IMR-90 (cell line): ENCODE measurements around the gene SLC35G1. TPM values are rescaled to one million over a fixed set of nuclear protein-coding genes. Genes with fewer than 3 reads are reported as not detected.
A peak's percentile ranks its signal among the peaks of the same experiment; 100 is the strongest.

Experiments used
- ATAC-seq: fragments of 200-7000 bp; cut with Tn5 transposase; 2 replicates; pipeline ENCODE4 v1.9.1; 2020; ENCODE audit warnings: low read depth, mild to moderate bottlenecking, moderate library complexity
- BruUV-seq: library from RNA; stranded (reverse); fragments of 400-500 nt; replicated peaks from 2 replicates; lab custom pipeline; 2021; lab: Mats Ljungman, UMichigan
- CTCF ChIA-PET: fragments of 300-600 bp; formaldehyde crosslinking; extraction: SDS; loops from one replicate; lab custom pipeline; 2021; ENCODE audit warnings: antibody characterized with exemption; lab: Yijun Ruan, JAX
- POLR2A ChIA-PET: fragments of 300-600 bp; sonication (Branson Sonifier 250); formaldehyde crosslinking; loops from one replicate; lab custom pipeline; 2022; ENCODE audit warnings: antibody characterized with exemption; ENCODE audit not compliant: unreplicated experiment; lab: Charles Lee
- DNase-seq: peaks from one replicate; pipeline ENCODE4 v3.0.0; 2013
- H2AFZ ChIP-seq: replicated peaks from 2 replicates; pipeline ENCODE3; 2013; ENCODE audit warnings: low read length, mild to moderate bottlenecking; ENCODE audit not compliant: poor library complexity
- H2AK5ac ChIP-seq: 2 replicates; pipeline ENCODE4 v1.6.1; 2013; ENCODE audit warnings: low read depth, low read length, inconsistent platforms
- H2AK9ac ChIP-seq: replicated peaks from 2 replicates; pipeline ENCODE3; 2013; ENCODE audit warnings: mild to moderate bottlenecking, low read depth, low read length, moderate library complexity; ENCODE audit not compliant: poor library complexity
- H2BK120ac ChIP-seq: 2 replicates; pipeline ENCODE4 v1.6.1; 2013; ENCODE audit warnings: low read depth, low read length, inconsistent platforms
- H2BK15ac ChIP-seq: 3 replicates; pipeline ENCODE4 v1.6.1; 2013; ENCODE audit warnings: low read depth, low read length, inconsistent platforms
- H2BK20ac ChIP-seq: 2 replicates; pipeline ENCODE4 v1.6.1; 2013; ENCODE audit warnings: low read depth, mild to moderate bottlenecking, inconsistent platforms, low read length, moderate library complexity
- H2BK5ac ChIP-seq: 2 replicates; pipeline ENCODE4 v1.6.1; 2013; ENCODE audit warnings: mild to moderate bottlenecking, low read depth, low read length, inconsistent platforms; ENCODE audit not compliant: poor library complexity, severe bottlenecking
- H3K14ac ChIP-seq: replicated peaks from 2 replicates; pipeline ENCODE4 v1.6.1; 2013; ENCODE audit warnings: low read depth, low read length, inconsistent platforms
- H3K18ac ChIP-seq: 2 replicates; pipeline ENCODE4 v1.6.1; 2013; ENCODE audit warnings: low read depth, low read length, control low read depth
- H3K23ac ChIP-seq: 2 replicates; pipeline ENCODE4 v1.6.1; 2013; ENCODE audit warnings: low read depth, low read length, inconsistent platforms
- H3K27ac ChIP-seq: 2 replicates; pipeline ENCODE4 v1.5.1; 2013; ENCODE audit warnings: mild to moderate bottlenecking, control low read depth, low read length; ENCODE audit not compliant: insufficient read depth
- H3K27me3 ChIP-seq: 2 replicates; pipeline ENCODE4 v1.6.1; 2013; ENCODE audit warnings: low read length; ENCODE audit not compliant: control insufficient read depth, insufficient read depth
- H3K36me3 ChIP-seq: 2 replicates; pipeline ENCODE4 v1.6.1; 2013; ENCODE audit warnings: low read length, mixed read lengths; ENCODE audit not compliant: control insufficient read depth, insufficient read depth
- H3K4ac ChIP-seq: 2 replicates; pipeline ENCODE4 v1.6.1; 2013; ENCODE audit warnings: low read depth, low read length, inconsistent platforms
- H3K4me1 ChIP-seq: 2 replicates; pipeline ENCODE4 v1.6.1; 2013; ENCODE audit warnings: low read length, mixed read lengths; ENCODE audit not compliant: control insufficient read depth, insufficient read depth
- H3K4me2 ChIP-seq: 2 replicates; pipeline ENCODE4 v1.6.1; 2013; ENCODE audit warnings: low read depth, mild to moderate bottlenecking, control low read depth, low read length, moderate library complexity
- H3K4me3 ChIP-seq: 2 replicates; pipeline ENCODE4 v1.5.1; 2013; ENCODE audit warnings: low read depth, mild to moderate bottlenecking, control low read depth, low read length, moderate library complexity; ENCODE audit not compliant: insufficient read depth
- H3K56ac ChIP-seq: 2 replicates; pipeline ENCODE4 v1.6.1; 2013; ENCODE audit warnings: low read length, inconsistent platforms; ENCODE audit not compliant: insufficient read depth; ENCODE audit errors: extremely low read depth
- H3K79me1 ChIP-seq, 2 experiments: 2 replicates each; pipeline ENCODE4 v1.6.1; 2013; ENCODE audit warnings: low read length in 2 of 2, inconsistent platforms in 1 of 2, low read depth in 1 of 2
- H3K9ac ChIP-seq: 2 replicates; pipeline ENCODE4 v1.6.1; 2013; ENCODE audit warnings: low read depth, low read length, control low read depth
- H3K9me1 ChIP-seq: 2 replicates; pipeline ENCODE4 v1.6.1; 2013; ENCODE audit warnings: low read length, inconsistent platforms; ENCODE audit not compliant: insufficient read depth
- H3K9me3 ChIP-seq: 2 replicates; pipeline ENCODE4 v1.6.1; 2013; ENCODE audit warnings: low read length; ENCODE audit not compliant: control insufficient read depth, insufficient read depth
- H4K20me1 ChIP-seq: 2 replicates; pipeline ENCODE4 v1.6.1; 2013; ENCODE audit warnings: low read length, inconsistent platforms; ENCODE audit not compliant: insufficient read depth
- H4K5ac ChIP-seq: 2 replicates; pipeline ENCODE4 v1.6.1; 2013; ENCODE audit warnings: mild to moderate bottlenecking, low read depth, low read length, control low read depth
- H4K8ac ChIP-seq, 2 experiments: 2 replicates each; pipeline ENCODE4 v1.6.1; 2013; ENCODE audit warnings: low read depth in 2 of 2, low read length in 2 of 2, control low read depth in 1 of 2, inconsistent platforms in 1 of 2
- H4K91ac ChIP-seq: 2 replicates; pipeline ENCODE4 v1.6.1; 2013; ENCODE audit warnings: low read depth, low read length, inconsistent platforms; ENCODE audit not compliant: insufficient read depth
- BHLHE40 ChIP-seq: fragments of 150-350 bp; IDR thresholded peaks from 2 replicates; pipeline ENCODE4 v1.6.1; 2016; ENCODE audit warnings: mild to moderate bottlenecking, low read depth, low read length
- MAFK ChIP-seq: IDR thresholded peaks from 2 replicates; pipeline ENCODE4 v1.6.1; 2012; ENCODE audit warnings: low read depth, low read length, improper control_type of control experiment
- MXI1 ChIP-seq: IDR thresholded peaks from 2 replicates; pipeline ENCODE4 v1.6.1; 2012; ENCODE audit warnings: low read depth, mild to moderate bottlenecking, low read length, moderate library complexity, borderline replicate concordance
- RCOR1 ChIP-seq: IDR thresholded peaks from 2 replicates; pipeline ENCODE4 v1.6.1; 2012; ENCODE audit warnings: mild to moderate bottlenecking, low read length, improper control_type of control experiment; ENCODE audit not compliant: insufficient replicate concordance
- WGBS, 2 experiments: methylation state at CpG; one replicate each; pipeline versions ENCODE4 v1.1.5 to v1.1.7; 2013; ENCODE audit warnings: missing lambda C conversion rate in 2 of 2; ENCODE audit not compliant: insufficient read length in 1 of 2; ENCODE audit errors: extremely low coverage in 2 of 2; 5-methylcytosine and 5-hydroxymethylcytosine counted together
- dilution Hi-C: fragments of 300-500 bp; cut with HindIII; formaldehyde crosslinking; loops from one replicate; pipeline ENCODE4 v1.14.3; 2018; ENCODE audit warnings: low sequenced_read_pairs; ENCODE audit not compliant: unreplicated experiment
- in situ Hi-C: fragments of 300-500 bp; cut with MboI; formaldehyde crosslinking; loops from 3 replicates; pipeline ENCODE4 v1.14.3; 2019; ENCODE audit warnings: low sequenced_read_pairs, inconsistent platforms, mixed read lengths
- intact Hi-C: fragments of 100-400 bp; cut with micrococcal nuclease; formaldehyde crosslinking; loops from 2 replicates; pipeline ENCODE4 v1.10.0; 2022
- polyA plus RNA-seq, 3 experiments: library from polyadenylated mRNA; depleted of rRNA; stranded (reverse); fragments of >200 nt; gene quantifications; 2 replicates each; pipeline ENCODE4 v1.2.3, GENCODE V29; 2012; ENCODE audit warnings: low replicate concordance in 1 of 3
- total RNA-seq: library from RNA; depleted of rRNA; stranded (reverse); fragments of >200 nt; gene quantifications from 2 replicates; pipeline ENCODE4 v1.2.3, GENCODE V29; 2012
- TF ChIP-seq, protein P1 (sequence below): fragments of 150-350 bp; IDR thresholded peaks from 2 replicates; pipeline ENCODE4 v1.6.1; 2017; ENCODE audit warnings: mild to moderate bottlenecking, antibody characterized with exemption, low read length, low read depth
- TF ChIP-seq, protein P2 (sequence below): fragments of 150-350 bp; IDR thresholded peaks from 2 replicates; pipeline ENCODE4 v1.6.1; 2016; ENCODE audit warnings: low read depth, mild to moderate bottlenecking, low read length, moderate library complexity, borderline replicate concordance

Gene SLC35G1
- total and polyA plus RNA-seq, 2 of the 4 experiments (the other 2 are of a cell fraction) = 2.7 to 3.7 TPM

DNA sequence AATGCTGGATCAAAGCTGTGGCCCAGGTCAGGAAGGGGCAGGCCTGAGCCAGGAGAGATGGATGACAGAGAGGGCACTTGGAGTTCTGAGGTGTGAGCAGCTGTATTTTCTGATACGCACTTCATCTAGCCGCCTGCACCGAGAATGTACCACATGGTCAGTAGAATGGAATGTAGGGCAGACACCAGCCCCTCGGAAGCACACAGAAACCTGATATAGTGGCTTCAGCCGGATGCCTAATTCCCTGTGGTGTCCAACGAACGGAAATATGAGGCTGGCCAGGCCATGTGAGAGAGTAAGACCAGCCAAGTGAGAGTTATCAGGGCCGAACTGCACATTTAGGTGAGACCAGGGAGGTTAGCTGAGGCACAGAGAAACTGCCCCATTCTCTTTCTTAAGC is 53.3 kb downstream of the SLC35G1 start:
- Histone ChIP-seq H3K14ac (peak overlapping the region; percentile 61), H4K20me1 (no peaks in the 10 kb centered on the region), H3K18ac (no peak overlapping the region), H3K4me3 (no peak overlapping the region), H2AK9ac (peak overlapping the region; percentile 84), H2BK15ac (peak overlapping the region; percentile 7; the same call in 1 of the 3 replicates), H3K27me3 (no peaks in the 10 kb centered on the region), H4K8ac (peak overlapping the region in 1 of 2 experiments; percentile 75; a peak in 2 of 4 replicates), H3K23ac (no peak overlapping the region), H3K4ac (peak overlapping the region; percentile 72), H3K27ac (no peak overlapping the region), H3K79me1 (no peaks in the 10 kb centered on the region), H2AK5ac (0 out of 2 replicates have a peak overlapping the region, but pooled peaks have one; percentile 77), H2BK20ac (peak overlapping the region; percentile 79), H2BK5ac (peak overlapping the region; percentile 15), H3K4me1 (peaks cover 8% of the 10 kb centered on the region), H2BK120ac (peak overlapping the region; percentile 36; the same call in 1 of the 2 replicates), H4K5ac (no peak overlapping the region), H3K36me3 (no peaks in the 10 kb centered on the region), H3K56ac (no peak overlapping the region), H3K9me1 (peaks cover 4% of the 10 kb centered on the region; the same call in 1 of the 2 replicates), H4K91ac (peak overlapping the region; percentile 39; the same call in 1 of the 2 replicates), H3K9me3 (no peaks in the 10 kb centered on the region), H3K4me2 (no peak overlapping the region; the same call in 1 of the 2 replicates), H2AFZ (peak overlapping the region; percentile 86), H3K9ac (no peak overlapping the region)
- POLR2A ChIA-PET = no interaction called here
- in situ Hi-C loops (no loop called here), intact Hi-C loops (no loop called here), dilution Hi-C loops (no loop called here)
- CTCF ChIA-PET = interaction anchor here (1.0 kb wide), 1 partner anchor 11 kb away, joined by 3 read pairs; no protein-coding TSS in a partner anchor
- DNase-seq = peak; percentile 86
- TF ChIP-seq RCOR1 (no peak), MXI1 (0 out of 2 replicates have a peak, but pooled peaks have one; percentile 18), MAFK (no peak), BHLHE40 (peak; percentile 38; the same call in 1 of the 2 replicates)
- TF ChIP-seq, protein P1, sequence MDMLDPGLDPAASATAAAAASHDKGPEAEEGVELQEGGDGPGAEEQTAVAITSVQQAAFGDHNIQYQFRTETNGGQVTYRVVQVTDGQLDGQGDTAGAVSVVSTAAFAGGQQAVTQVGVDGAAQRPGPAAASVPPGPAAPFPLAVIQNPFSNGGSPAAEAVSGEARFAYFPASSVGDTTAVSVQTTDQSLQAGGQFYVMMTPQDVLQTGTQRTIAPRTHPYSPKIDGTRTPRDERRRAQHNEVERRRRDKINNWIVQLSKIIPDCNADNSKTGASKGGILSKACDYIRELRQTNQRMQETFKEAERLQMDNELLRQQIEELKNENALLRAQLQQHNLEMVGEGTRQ = peak; percentile 59; the same call in 1 of the 2 replicates
- TF ChIP-seq, protein P2, sequence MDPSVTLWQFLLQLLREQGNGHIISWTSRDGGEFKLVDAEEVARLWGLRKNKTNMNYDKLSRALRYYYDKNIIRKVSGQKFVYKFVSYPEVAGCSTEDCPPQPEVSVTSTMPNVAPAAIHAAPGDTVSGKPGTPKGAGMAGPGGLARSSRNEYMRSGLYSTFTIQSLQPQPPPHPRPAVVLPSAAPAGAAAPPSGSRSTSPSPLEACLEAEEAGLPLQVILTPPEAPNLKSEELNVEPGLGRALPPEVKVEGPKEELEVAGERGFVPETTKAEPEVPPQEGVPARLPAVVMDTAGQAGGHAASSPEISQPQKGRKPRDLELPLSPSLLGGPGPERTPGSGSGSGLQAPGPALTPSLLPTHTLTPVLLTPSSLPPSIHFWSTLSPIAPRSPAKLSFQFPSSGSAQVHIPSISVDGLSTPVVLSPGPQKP = no peak
- BruUV-seq = no TSS peak
- peak; percentile 96 for ATAC-seq
- WGBS, 2 experiments = 40% methylated on average over 1 of the region's 8 CpGs; no CpG with 5 or more reads in 1 of the 2 experiments
